GM18870 (cell line): ENCODE measurements around the gene GPATCH8.

Source experiments
- ATAC-seq: cut with Tn5 transposase; IDR thresholded peaks from one replicate; pipeline ENCODE4 v1.9.1; 2021; ENCODE audit warnings: moderate library complexity; ENCODE audit not compliant: unreplicated experiment

The GPATCH8 gene

DNA sequence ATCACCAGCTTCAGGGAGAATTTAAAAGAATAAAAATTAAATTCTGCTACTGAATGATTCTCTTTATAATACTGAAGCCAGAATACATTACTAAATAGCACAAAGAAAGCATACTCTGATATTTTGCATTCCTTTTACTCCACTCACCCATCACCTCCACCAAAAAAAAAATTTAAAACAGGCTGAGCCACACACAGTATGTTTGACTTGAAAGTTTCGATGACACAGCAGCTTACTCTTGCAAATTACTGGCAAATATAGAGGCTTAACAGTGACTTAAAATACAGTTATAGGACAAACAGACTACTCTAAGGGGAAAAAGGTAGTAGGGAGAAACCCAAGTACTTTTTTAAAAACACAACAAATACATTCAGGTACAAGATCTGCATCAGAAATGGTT lies 39.2 kb downstream of the GPATCH8 start:
- no peak for ATAC-seq

DNA sequence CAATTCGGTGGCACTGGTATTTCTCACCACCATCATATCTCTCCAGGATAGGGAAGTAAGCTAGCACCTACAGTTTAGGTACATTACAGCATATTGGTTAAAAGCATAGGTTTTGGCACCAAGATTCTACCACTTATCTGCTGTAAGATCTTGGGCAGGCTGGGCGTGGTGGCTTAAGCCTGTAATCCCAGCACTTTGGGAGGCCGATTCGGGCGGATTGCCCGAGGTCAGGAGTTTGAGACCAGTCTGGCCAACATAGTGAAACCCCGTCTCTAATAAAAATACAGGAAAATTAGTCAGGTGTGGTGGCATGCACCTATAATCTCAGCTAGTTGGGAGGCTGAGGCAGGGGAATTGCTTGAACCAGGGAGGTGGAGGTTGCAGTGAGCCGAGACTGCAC lies 51.4 kb downstream of the GPATCH8 start:
- no peak for ATAC-seq

DNA sequence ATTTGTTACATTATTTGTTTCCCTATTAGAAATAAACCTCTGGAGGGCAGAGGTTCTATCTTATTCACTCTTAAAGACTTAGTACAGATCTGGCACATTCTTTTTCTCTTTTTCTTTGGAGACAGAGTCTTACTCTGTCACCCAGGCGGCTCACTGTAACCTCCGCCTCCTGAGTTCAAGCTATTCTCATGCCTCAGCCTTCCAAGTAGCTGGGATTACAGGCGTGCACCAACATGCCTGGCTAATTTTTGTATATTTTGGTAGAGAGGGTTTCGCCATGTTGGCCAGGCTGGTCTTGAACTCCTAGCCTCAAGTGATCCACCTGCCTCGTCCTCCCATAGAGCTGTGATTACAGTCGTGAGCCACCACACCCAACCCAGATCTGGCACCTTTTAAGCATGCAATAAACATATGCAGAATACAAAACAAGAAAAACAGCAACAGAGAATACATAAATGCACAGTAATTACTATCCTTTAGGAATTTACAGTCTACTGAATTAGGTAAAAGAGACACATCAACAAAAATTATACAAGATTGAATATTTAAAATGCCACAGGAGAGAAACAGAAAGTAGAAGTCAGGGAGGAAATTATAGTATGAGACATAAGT lies 52.1 kb downstream of the GPATCH8 start:
- no peak for ATAC-seq

DNA sequence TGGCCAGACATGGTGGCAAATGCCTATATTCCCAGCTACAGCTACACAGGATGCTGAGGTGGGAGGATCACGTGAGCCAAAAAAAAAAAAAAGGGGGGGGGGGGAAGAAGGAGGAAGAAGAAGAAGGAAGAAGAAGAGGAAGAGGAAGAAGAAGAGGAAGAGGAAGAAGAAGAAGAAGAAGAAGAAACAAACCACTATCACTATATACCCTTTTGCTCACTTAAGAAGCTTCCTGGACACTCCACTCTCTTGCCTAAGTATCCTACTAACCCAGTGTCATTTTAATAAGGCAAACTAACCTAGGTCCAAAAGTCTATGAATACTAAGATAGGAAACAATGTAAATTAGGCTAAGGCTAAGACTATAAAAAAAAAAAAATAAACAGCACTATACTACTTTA lies 54.8 kb downstream of the GPATCH8 start:
- no peak for ATAC-seq

DNA sequence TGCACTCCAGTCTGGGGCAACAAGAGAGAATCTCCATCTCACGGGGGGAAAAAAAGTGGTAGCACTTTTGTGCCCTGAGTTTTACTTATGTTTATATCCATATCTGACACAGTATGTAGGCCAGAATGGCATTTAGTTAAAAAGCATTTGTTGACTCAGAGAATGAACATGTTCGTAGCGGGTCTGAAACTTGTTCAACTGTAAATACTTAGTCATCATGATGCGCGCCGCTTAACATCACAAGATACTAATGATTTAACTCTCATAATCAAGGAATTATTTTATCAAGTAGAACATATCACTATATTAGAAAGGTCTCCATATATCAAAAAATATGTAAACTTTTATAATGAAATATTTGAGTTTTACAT lies 58.5 kb downstream of the GPATCH8 start:
- no peak for ATAC-seq

DNA sequence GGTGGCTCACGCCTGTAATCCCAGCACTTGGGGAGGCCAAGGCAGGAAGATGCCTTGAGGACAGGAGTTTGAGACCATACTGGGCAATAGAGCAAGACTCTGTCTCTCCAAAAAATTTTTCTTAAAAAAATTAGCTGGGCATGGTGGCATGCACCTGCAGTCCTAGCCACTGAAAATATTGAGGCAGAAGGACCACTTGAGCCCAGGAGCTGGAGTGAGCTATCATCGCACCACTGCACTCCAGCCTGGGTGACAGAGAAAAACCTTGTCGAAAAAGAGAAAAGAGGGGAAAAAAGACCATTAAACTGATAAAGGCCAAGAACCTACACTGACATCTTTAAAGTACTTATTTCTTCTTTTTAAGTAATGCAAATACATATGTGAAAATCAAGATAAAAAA lies 60.4 kb downstream of the GPATCH8 start:
- no peak for ATAC-seq

DNA sequence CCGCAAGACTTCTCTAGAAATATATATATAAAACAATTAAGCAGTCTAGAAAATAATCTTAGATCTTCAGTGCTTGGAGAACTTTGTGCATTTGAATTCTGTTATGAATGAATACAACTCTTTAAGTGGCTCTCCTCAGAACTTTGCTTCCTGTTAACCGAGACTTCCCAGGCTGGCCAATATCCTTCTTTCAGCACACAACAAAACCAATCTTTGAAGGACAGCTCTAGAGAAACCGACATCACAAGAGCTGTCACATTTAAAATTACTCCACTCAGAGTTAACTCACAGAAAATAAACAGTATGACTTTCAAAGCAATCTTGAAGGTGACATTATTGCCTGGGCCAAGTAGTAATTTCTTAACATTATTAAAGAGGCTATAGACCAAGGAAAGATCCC lies 64.0 kb downstream of the GPATCH8 start:
- ATAC-seq, result no peak

DNA sequence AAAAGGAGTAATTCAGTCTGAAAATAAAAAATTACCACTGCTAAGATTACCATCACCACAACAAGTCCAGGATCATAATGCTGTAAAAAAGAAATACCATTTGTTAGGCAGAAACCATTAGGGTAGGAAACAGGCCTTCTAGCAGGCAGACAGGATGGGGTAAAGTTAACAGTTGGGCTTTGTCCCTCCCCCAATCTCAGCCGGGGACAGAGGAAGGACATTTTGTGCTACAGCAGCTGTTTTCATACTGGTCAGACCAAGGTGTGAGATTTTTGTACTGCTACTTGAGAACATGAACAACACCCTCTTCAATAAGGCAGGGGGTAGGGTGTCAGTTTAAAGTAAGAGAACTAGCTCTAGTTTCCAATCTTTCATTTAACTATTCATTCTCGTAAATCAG lies 64.6 kb downstream of the GPATCH8 start:
- ATAC-seq, result no peak

DNA sequence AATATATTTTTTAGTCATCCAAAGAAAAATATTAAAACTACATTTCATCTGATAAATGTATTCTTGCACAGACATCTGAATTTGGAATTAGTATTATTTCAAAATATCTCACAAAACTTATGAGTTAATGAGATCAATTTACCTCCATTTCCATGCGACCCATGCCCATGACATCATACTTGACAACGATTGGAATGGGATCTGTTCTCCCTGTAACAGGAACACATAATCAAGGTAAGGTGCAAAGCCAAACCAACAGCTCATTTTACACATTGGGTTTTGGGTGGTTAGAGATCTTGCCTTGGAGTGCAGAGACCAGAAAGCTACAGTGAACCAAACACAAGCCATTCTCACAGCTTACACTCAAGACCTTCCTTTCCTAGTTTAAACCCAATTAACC lies 66.9 kb downstream of the GPATCH8 start:
- ATAC-seq, result no peak

DNA sequence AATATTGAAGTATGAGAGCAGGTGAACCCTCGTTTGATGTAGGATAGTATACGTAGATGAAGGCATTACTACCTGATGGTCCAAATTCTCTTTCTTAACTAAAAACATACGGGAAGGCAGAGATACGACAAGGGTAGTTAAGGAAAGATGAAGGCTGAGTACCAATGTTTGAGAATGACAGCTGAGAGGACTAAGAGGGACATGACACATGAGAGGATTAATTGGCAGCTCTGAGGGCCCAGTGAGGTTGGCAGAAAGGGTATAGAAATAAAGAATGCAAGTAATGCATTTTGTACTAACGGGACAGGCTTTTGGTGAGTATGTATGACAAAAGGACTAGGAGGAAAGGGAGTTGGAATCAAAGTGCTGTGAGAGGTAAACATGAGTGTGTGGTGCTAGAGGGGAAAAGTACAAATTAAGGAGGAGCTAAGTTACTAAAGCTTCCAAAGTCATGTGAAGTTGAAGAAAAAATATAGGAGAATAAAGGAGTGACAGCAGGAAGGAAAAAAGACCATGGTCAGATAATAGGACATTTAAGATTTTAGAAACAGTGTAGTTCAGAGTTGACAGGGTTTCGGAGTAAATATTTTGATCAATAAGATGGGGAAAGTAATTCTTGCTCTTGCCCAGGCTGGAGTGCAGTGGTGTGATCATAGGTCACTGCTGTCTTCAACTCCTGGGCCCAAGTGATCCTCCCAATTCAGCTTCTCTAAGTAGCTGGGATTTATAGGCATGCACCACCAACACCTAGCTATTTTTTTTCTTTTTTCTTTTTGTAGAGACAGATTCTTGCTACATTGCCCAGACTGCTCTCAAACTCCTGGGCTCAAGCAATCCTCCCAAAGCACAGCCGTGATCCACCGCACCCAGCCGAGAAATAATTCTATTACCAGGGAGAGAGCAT lies 70.7 kb downstream of the GPATCH8 start:
- no peak for ATAC-seq

DNA sequence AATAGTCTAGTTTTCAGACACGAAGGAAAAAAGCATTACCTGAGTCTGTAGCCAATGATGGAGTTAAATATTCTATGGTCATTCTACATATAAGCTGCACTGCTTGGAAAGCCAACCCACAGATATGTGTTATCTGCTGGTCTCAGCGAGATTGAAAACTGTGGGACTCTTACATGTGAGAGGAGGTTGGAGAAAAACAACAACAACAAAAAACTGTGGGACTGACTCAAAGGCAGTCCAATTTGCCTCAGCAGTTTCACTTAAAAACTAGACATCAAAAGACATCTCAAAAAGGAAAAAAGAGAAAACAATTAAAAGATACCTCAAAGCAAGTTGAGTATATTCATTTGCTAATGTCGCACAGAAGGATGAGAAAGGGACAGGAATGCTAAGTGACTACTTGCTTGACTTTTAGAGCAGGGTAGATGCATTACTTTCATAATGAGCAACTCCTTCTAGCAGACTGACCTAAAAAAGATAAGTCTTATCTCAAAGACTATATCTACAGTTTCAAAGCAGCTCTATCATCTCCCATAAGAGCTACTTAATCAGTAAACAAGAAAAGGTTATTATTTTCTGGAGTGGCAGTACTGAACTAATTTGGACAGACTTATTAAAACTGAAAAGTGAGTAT lies 78.3 kb downstream of the GPATCH8 start:
- no peak for ATAC-seq

DNA sequence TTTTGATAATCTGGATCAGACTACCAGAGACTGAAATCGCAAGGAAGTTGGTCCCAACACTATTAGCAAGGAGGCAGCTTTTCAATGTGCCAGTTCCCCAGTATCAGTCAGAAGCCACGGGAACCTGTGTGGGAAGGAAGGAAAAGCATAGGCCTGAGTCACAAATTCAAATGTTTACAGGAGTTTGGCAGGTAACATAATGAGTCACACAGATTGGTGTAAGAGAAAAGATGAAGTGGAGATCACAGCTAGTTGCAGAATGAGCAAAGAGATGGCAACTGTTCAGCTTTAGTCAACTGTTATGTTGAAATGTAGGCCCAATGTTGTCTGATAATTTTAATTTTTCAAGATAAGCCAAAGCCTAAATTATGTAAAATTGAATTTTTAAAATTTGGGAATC lies 85.7 kb downstream of the GPATCH8 start:
- ATAC-seq, result no peak

DNA sequence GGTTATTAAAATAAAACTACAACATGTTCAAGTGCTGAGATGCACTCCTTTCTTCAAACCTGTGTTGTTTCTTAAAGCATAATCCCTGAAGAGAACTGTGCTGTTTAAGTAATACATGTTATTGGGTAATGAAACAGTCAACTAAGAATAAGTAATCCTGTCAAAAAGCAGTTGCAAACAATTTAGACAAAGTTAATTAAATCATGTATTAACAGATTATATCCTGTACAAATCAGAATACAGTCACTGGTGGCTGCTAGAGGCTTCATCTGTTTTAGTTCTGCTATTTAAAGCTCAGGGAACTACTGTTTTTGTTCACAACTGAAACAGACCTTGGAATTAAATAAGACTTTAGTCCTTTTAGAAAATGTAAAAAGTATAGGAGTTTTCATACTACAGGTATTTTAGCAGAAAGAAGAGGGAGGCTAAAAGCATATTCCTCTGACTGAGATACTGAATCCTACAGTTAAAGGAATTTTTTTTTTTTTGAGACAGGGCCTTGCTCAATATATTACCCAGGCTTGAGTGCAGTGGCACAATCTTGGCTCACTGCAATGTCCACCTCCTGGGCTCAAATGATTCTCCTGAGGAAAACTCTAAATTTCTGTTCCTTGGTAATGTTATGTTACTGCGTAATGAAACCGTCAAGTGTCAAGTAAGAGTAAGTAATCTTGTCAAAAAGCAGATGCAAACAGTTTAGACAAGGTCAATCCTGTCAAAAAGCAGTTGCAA lies 86.5 kb downstream of the GPATCH8 start:
- no peak for ATAC-seq

DNA sequence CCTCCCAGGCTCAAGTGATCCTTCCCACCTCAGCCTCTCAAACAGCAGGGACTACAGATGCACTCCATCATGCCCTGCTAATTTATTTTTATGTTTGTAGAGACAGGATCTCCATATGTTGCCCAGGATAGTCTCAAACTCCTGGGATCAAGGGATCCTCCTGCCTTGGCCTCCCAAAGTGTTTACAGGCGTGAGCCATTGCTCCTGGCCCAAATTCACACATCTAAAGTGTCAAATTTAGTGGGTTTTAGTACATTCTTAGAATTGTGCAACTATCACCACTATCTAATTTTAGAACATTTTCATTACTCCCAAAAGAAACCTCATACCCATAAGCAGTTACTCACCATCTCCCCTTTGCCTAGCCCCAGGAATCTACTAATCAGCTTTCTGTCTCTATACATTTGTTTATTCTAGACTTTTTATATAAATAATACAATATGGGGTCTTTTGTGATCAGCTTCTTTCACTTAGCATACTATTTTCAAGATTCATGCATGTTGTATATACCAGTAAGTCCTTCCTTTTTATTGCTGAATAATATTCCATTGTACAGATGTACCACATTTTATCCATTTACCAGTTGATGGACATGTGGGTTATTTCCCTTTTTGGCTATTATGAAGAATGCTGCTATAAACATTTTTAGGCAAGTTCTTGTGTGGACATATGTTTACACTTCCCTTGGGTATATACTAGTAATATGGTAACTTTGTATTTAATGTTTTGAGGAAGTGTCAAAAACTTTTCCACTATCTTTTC lies 88.6 kb downstream of the GPATCH8 start:
- no peak for ATAC-seq

DNA sequence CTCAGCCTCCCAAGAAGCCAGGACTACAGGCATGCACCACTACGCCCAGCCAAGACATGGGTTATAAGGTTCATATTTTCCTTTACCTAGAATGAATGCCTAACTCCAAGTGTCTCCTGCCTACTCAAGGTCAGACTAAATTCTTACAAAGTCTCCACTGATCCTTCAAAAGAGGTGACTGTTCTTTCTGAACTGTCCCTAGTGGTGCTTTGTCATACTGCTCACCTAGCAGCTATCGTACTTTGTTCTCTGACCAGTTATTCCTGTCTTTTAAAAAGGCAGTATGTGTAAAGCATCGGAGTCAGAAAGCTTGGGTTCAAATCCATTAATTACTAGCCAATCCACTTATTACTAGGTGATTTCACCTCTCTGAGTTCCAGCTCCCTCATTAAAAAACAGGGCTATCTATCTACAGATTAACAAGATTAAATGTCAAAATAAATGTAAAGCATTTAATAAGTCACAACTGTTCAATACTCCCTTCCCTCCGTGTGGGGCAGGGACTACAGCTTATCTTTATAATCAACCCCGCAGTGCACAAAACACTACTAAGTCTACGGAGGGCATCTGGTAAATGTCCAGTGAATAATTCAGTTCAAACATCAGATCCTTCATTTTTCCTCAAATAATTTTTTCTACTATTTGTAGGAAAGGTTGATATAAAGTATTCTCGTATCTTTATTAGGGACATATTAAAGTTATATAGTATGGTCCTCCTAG lies 93.7 kb downstream of the GPATCH8 start:
- ATAC-seq, result no peak

DNA sequence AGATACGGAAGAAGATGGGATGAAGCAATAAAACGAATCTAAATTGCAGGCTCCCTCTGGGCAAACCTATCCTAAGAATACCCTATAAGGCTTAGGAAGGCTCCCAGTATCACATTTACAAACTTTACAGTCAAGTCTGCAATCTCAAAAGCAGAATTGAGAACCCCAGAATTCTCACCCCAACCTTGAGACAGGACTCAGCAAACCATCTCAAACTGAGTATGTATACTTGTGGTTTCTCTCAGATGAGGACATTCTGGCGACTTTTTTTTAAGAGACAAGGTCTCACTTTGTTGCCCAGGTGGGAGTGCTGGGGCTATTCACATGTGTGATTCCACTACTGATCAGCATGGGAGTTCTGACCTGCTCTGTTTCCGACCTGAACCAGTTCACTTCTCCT lies 94.4 kb downstream of the GPATCH8 start:
- ATAC-seq, result no peak

DNA sequence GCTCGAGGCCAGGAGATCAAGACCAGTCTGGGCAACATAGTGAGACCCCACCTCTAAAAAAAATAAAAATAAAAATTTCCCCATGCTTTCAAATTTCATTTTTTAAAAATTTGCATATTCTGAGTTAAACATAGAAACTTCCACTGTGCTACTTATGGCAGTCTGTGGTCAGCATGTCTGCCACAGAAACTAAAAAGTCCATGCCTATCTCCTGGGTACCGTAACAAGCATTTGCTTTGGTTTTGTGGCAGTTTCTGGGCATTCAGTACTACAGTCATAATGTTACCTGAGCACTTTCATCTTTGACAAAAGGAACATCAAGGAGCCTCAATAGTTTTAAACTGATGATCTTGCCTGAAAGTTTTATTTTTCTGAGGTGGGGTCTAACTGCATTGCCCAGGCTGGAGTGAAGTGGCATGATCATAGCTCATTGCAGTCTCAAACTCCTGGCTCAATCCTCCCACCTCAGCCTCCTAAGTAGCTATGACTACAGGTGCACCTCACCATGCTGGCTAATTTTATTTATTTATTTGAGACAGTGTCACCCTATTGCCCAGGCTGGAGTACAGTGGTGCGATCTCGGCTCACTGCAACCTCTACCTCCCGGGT lies 100.5 kb downstream of the GPATCH8 start:
- ATAC-seq, result no peak

DNA sequence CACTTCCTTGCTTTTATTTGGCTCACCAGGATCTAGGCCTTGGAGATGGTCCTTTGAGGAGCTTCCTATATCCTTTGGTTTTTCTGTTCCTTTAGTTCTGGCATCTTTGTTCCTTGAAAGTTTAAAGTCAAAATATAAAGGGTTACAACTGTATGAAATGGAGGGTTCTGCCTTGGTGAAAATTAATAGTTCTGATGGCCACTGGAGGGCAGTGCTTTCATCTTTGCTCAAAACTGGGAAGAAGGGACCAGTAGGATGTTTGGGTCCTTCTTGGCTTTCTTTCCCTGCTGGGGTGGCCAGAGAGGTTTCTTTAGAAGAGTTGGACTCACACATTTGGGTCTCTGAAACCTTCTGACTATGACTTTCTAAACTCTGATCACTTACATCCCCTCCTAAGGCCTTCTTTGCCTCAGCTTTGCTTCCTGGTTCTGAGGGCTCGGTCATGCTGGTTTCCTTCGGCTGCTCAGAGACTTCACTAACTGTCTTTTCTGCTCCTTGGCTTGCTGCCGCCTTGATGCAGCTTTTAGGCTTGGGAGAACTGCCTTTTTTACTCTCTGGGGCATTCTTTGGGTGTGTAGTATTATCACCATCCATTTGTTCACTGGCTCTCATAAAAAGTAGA lies 102.9 kb downstream of the GPATCH8 start:
- no peak for ATAC-seq
